ENCODE data around the gene RPIA.

- TF ChIP-seq POLR2A (IDR thresholded peaks at IDR 0.05) (no peak), CTCF (IDR thresholded peaks at IDR 0.05) (no peak)
Observed at GRCh38 chr2:88657131-88657530, 34.3 kb upstream of the RPIA start.
